ENCODE data around the gene CFAP92.

GRCh38 chr3:128929364-128929763 is 64.5 kb downstream of the CFAP92 start:
- no peak for TF ChIP-seq POLR2A (IDR thresholded peaks at IDR 0.05)
- TF ChIP-seq, protein P1, sequence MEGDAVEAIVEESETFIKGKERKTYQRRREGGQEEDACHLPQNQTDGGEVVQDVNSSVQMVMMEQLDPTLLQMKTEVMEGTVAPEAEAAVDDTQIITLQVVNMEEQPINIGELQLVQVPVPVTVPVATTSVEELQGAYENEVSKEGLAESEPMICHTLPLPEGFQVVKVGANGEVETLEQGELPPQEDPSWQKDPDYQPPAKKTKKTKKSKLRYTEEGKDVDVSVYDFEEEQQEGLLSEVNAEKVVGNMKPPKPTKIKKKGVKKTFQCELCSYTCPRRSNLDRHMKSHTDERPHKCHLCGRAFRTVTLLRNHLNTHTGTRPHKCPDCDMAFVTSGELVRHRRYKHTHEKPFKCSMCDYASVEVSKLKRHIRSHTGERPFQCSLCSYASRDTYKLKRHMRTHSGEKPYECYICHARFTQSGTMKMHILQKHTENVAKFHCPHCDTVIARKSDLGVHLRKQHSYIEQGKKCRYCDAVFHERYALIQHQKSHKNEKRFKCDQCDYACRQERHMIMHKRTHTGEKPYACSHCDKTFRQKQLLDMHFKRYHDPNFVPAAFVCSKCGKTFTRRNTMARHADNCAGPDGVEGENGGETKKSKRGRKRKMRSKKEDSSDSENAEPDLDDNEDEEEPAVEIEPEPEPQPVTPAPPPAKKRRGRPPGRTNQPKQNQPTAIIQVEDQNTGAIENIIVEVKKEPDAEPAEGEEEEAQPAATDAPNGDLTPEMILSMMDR (IDR thresholded peaks at IDR 0.05): no peak

Data from thyroid gland (tissue), 4 donors.